Mucosa of descending colon (tissue), 3 donors: ENCODE data around the gene MAP3K2. TPM values are rescaled to one million over a fixed set of nuclear protein-coding genes. Genes with fewer than 3 reads are reported as not detected.

Experiments
- ATAC-seq: fragments of 200-7000 bp; cut with Tn5 transposase; one replicate; pipeline ENCODE4 v1.9.1; 2020; ENCODE audit warnings: mild to moderate bottlenecking, moderate library complexity
- DNase-seq, 3 donors: peaks; one replicate each; pipeline ENCODE4 v3.0.0-alpha.2; 2020
- H3K36me3 ChIP-seq: fragments of 200-600 bp; one replicate; pipeline ENCODE4 v1.8.0; 2021; ENCODE audit warnings: low read depth, mild to moderate bottlenecking
- H3K4me1 ChIP-seq: fragments of 200-600 bp; one replicate; pipeline ENCODE4 v1.8.0; 2021; ENCODE audit warnings: low read depth, mild to moderate bottlenecking
- H3K4me3 ChIP-seq: fragments of 200-600 bp; one replicate; pipeline ENCODE4 v1.8.0; 2021; ENCODE audit warnings: mild to moderate bottlenecking
- H3K9me3 ChIP-seq: fragments of 200-600 bp; one replicate; pipeline ENCODE4 v1.8.0; 2021; ENCODE audit warnings: mild to moderate bottlenecking
- CTCF ChIP-seq: fragments of 200-600 bp; IDR thresholded peaks from one replicate; pipeline ENCODE4 v1.8.0; 2022; ENCODE audit warnings: antibody characterized with exemption, mild to moderate bottlenecking
- intact Hi-C, 2 donors: fragments of 100-400 bp; cut with DNase I in 1 of 2; cut with micrococcal nuclease in 1 of 2; formaldehyde crosslinking; loops; one replicate each; pipeline versions ENCODE4 v1.11.0 to v1.11.1; 2022; cut with DNase I, micrococcal nuclease
- total RNA-seq, 3 donors: library from RNA; stranded (reverse); fragmentation: NEBNext Ultra II Directional in 2 of 3; extraction: Animal tissue kit (Norgen Biotek cat#: 25700) in 2 of 3; gene quantifications; one replicate each; pipeline versions ENCODE4 v1.2.1 to v1.2.4, GENCODE V29; 2021 to 2023
- donor health status: DM: no; HTN: no; CAD: no; lungs with moderate emphysema.
- donor health status: DM: no; HTN: no; CAD: no.
- donor health status: DM: no; HTN: yes; CAD: no.

Gene MAP3K2
- total RNA-seq, 3 donors from 2014 or later = 71.8 to 80.6 (median 77.1) TPM

DNA sequence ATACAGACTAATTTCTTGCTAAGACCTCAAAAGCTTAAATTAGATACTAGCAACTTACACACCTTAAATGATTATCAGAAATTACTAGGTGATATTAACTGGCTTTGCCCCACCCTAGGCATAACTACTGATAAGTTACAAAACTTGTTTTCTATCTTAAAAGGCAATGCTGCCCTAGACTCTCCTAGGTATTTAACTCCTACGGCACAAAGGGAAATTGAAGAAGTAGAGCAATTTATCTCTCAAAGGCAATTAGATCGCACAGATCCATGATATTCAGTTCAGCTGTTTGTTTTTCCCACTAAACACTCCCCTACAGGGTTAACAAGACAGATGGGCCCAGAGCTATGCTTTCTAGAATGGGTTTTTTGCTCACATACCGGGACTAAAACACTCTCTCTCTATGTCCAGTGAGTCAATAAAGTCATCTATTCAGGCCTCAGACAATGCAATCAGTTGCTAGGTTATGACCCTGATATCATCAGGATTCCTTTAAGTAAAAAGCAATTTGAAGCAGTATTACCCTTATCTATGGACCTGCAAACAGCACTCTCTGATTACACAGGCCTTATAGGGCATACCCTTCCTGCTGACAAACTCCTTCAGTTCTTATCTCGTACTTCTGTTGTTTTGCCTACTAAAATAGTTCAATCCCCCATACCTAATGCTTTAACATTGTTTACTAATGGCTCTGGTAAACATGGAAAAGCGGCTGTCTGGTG, 14.3 kb downstream of the MAP3K2 start:
- intact Hi-C loops = no loop called here

GRCh38 chr2:127371037-127371436, 16.7 kb downstream of the MAP3K2 start:
- H3K9me3 ChIP-seq = peaks cover 7% of the 10 kb centered on the region
- TF ChIP-seq CTCF = no peak
- H3K4me1 ChIP-seq = no peaks in the 10 kb centered on the region
- no peak overlapping the region for H3K4me3 ChIP-seq
- DNase-seq = no peak
- intact Hi-C loops = no loop called here
- H3K36me3 ChIP-seq = no peaks in the 10 kb centered on the region
- ATAC-seq = no peak

More for the DNA sequence above, 14.3 kb downstream of the MAP3K2 start:
- DNase-seq (no peak), ATAC-seq (no peak)
- TF ChIP-seq CTCF = no peak
- peaks cover 13% of the 10 kb centered on the region for H3K9me3 ChIP-seq
- H3K4me1 ChIP-seq = no peaks in the 10 kb centered on the region
- no peaks in the 10 kb centered on the region for H3K36me3 ChIP-seq
- H3K4me3 ChIP-seq = no peak overlapping the region

DNA sequence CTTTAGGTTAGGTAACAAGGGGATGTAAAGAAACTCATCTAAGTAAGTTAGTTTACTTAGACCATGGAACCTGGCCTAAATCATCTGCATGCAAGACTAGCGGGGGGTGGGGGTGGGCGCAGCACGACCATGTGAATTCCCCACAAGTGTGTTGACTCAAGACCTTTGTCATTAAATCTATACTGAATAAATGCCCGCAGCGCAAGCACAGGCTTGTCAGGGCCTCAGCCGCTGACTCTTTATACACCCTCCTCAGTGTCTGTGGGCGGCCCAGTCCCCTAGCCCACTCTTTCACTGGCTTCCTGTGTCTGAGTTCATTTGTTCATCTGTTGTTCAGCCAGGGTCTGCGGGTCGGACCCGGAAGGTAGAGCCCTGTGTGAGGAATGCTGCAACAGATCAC, 17.8 kb downstream of the MAP3K2 start:
- no peaks in the 10 kb centered on the region for H3K36me3 ChIP-seq
- intact Hi-C loops = no loop called here
- H3K9me3 ChIP-seq = peaks cover 7% of the 10 kb centered on the region
- H3K4me3 ChIP-seq = no peak overlapping the region
- H3K4me1 ChIP-seq = no peaks in the 10 kb centered on the region
- no peak for TF ChIP-seq CTCF
- DNase-seq (no peak), ATAC-seq (no peak)

- peaks cover 16% of the 10 kb centered on the region for H3K4me1 ChIP-seq
- peaks cover 3% of the 10 kb centered on the region for H3K9me3 ChIP-seq
- H3K4me3 ChIP-seq = no peak overlapping the region
- intact Hi-C loops = no loop called here
- ATAC-seq (peak; percentile 23), DNase-seq (no peak)
- H3K36me3 ChIP-seq = no peaks in the 10 kb centered on the region
- TF ChIP-seq CTCF = no peak
Observed at GRCh38 chr2:127365211-127365643, 22.5 kb downstream of the MAP3K2 start.

GRCh38 chr2:127362971-127363370, 24.8 kb downstream of the MAP3K2 start:
- DNase-seq (no peak), ATAC-seq (no peak)
- Histone ChIP-seq H3K4me1 (peaks cover 17% of the 10 kb centered on the region), H3K4me3 (no peak overlapping the region), H3K36me3 (no peaks in the 10 kb centered on the region), H3K9me3 (no peaks in the 10 kb centered on the region)
- intact Hi-C loops = no loop called here
- TF ChIP-seq CTCF = no peak
